Left colon (tissue), 2 donors: Measurements from ENCODE around the gene CNOT10. TPM values are rescaled to one million over a fixed set of nuclear protein-coding genes. Genes with fewer than 3 reads are reported as not detected.
A peak's percentile ranks its signal among the peaks of the same experiment; 100 is the strongest.
"Not testable (repeated sequence)": the region's sequence is repeated elsewhere in the genome, so short reads cannot be mapped to it uniquely, and the experiment has no call there.

Experiments
- ATAC-seq: fragments of 200-7000 bp; cut with Tn5 transposase; one replicate; pipeline ENCODE4 v1.9.1; 2020; ENCODE audit warnings: mild to moderate bottlenecking, moderate library complexity
- DNase-seq, 2 donors: peaks; one replicate each; pipeline ENCODE4 v3.0.0-alpha.2; 2020
- intact Hi-C, 2 donors: fragments of 100-400 bp; cut with DNase I in 1 of 2; cut with micrococcal nuclease in 1 of 2; formaldehyde crosslinking; loops; one replicate each; pipeline versions ENCODE4 v1.11.2 to v1.14.0; 2022; cut with DNase I, micrococcal nuclease
- total RNA-seq, 2 donors: library from RNA; stranded (reverse); fragmentation: NEBNext Ultra II Directional; extraction: Animal tissue kit (Norgen Biotek cat#: 25700); gene quantifications; one replicate each; pipeline ENCODE4 v1.2.1, GENCODE V29; 2021
- donor health status: DM: no; HTN: no; CAD: no.
- donor health status: DM: yes; HTN: yes; CAD: no.

The CNOT10 gene
- total RNA-seq, 2 donors from 2014 or later: 28.0 to 33.4 TPM

DNA sequence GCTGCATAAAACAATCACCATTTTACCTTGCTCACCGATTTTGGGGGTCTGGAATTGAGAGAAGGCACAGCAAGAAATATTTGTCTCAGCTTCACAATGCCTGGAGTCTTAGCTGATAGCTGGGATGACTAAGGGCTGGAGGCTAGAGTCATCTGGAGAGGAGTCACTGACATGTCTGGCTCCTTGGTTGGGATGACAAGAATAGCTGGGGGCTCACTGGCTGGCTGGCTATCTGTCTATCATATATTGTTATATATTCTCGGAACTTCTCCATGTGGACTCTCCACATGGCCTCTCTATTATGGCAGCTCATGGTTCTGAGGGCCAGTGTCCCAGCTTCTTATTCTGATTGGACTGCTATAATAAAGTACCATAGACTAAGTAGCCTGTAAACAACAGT is 112.8 kb downstream of the CNOT10 start:
- DNase-seq: no peak
- ATAC-seq: no peak
- intact Hi-C loops: no loop called here

DNA sequence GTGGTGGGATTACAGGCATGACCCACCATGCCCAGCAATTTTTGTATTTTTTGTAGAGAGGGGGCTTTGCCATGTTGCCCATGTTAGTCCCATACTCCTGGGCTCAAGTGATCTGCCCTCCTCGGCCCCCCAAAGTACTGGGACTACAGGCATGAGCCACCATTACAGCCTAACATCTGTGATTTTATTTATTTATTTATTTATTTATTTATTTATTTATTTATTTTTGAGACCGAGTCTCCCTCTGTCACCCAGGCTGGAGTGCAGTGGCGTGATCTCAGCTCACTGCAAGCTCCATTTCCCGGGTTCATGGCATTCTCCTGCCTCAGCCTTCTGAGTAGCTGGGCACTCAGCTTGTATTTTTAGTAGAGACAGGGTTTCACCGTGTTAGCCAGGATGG is 116.5 kb downstream of the CNOT10 start:
- ATAC-seq, intact Hi-C loops, DNase-seq: not testable (repeated sequence)

DNA sequence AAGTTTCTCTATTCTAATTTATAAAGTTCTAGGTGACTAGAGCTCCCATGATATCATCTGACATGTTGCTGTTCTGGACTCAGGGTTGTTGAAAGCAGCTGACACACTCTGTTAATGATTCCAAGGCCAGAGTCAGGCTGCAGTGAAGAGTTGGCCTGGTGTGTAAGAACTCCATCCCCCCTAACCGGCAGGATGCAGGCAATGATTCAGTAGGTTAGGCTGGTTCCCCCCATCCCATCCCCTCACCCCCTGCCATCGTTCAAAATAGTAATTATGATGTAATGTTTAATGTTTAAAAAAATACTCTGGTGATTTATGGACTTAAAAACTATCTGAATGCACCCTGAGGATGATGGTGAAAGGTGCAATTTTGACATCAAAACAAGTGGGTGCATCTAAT is 128.2 kb downstream of the CNOT10 start:
- DNase-seq: no peak
- intact Hi-C loops: no loop called here
- no peak for ATAC-seq

DNA sequence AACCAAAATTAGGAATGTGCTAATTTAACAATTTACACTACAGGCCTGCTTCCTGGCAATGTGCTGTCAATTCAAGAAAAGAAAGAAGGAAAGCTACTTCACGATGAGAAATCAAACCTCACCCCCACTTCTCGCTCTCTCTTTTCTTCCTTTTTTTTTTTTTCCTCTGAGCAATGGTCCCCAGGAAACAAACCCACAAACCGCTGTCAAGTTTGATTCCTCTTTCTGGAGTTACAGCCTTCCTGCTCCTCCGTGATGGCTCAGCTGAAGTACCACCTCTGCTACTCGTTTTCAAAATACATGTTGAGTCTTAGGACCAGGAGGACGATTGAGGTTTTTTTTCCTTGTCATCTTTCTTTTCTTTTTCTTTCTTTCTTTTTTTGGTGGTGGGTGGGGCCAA is 129.4 kb downstream of the CNOT10 start:
- ATAC-seq (no peak), DNase-seq (no peak)
- intact Hi-C loops: no loop called here

DNA sequence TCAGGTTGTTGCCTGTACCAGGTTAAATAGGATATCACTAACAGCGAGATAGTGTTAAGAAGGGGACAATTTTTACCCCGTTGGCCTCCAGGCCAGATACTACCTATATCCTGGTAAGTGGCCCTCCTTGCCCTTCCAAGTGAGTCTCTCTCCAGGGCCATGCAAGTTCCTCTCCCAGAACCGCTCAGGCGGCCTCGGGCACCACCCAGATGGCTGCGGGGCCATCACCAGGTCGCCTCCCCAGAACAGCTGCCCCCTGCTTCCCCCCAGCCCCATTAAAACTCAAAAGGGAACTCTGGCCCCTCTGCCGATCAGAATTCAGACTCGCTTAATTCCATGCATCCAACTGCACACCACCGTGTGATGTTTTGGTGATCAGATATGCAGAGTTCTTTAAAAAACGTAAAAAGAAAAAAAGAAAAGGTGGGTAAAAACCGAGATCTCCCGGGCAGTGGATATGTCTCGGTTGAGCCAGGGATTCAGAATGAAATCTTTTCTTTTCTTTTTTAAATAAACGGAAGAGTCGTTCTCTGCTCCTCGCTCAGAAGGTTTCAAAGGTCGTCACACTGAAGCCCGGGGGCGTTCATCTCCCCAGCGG is 131.0 kb downstream of the CNOT10 start:
- ATAC-seq: no peak
- intact Hi-C loops: no loop called here

DNA sequence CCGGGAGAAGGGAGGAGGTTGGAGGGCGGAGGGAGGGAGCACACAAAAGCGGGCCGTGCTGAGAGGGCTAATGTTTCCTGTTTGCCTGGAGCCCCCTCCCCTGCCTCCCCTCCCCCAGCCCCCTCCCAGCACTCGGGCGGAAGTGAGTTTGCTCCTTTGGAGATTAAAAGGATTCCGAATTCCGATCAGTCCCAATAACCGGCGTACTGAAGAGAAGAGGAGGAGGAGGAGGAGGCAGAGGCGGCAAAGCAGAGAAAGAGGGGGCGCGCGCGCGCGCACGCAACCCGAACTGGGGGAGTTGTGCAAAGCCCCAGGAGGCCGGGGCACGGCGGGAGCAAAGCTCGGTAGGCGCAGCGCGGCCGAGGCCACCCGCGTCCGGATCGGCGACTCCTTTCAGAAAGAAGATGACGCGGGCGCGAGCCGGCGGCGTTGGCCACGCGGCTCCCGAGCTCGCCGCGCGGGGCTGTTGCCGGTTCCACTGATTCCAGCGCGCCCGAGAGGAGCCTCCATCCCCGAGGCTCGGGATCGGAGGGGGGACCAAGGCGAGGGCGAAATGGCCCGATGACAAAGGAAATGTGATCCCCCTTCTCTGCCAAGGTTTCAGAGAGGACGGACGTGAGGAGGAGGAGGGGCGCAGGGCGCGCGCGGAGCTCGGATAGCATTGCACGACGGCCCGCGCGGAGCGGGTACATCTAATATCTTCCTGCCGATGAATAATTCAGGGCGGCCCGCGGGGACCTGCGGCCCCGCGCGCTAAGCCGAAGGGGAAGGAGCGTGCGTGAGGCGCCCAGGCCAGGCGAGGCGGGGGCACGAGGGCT is 131.7 kb downstream of the CNOT10 start:
- DNase-seq (peak in 1 of 2 donors; percentile 17), ATAC-seq (no peak)
- intact Hi-C loops: no loop called here

More for the DNA sequence above, 131.0 kb downstream of the CNOT10 start:
- DNase-seq: no peak

DNA sequence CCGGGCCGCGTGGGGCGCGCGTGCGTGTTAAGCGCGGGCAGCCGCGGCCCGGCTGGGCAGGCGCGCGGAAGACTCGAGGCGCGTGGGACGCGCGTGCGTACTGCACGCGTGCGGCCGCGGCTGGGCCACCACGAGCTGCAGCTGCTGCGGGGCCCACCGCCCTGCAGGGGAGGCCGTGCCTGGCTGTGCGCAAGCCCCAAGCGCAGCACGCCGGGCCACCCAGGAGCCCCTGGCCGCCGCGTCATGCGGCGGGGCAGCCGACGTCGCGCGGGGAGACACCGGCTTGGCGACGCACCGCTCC is 132.2 kb downstream of the CNOT10 start:
- intact Hi-C loops: no loop called here
- no peak for ATAC-seq
- no peak for DNase-seq

DNA sequence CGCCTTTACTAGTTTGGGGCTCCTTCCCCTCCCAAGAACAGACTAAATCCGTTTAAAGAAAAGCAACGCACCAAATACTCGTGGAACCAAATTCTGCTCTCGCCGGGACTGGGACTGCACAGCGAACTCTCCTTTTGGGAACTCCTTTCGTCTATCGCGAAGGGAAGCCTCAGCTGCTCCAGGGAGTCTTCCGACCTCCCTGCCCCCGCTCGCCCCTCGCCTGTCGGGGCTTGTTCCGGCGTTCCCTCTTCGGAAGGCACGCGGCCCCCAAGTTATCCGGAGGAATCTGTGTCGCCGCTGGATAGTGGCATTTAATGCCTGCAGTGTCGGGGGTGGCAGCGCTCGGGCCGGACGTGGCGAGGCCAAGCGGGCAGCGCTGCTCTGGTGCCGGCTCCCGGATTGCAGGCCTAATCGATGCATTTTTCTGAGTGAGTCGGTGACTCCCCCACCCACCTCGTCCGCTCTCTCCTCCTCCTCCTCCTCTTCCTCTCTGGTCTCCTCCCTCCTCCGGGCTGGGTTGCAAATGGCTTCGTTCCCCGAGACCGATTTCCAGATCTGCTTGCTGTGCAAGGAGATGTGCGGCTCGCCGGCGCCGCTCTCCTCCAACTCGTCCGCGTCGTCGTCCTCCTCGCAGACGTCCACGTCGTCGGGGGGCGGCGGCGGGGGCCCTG is 132.7 kb downstream of the CNOT10 start, which contains the start of gene TRIM71:
Gene TRIM71, plus strand, starts transcription at position 440 of the 671 bp plus-strand sequence. Its CDS starts 84 bp downstream, at position 524.
- ATAC-seq (no peak), DNase-seq (no peak)
- intact Hi-C loops: no loop called here

DNA sequence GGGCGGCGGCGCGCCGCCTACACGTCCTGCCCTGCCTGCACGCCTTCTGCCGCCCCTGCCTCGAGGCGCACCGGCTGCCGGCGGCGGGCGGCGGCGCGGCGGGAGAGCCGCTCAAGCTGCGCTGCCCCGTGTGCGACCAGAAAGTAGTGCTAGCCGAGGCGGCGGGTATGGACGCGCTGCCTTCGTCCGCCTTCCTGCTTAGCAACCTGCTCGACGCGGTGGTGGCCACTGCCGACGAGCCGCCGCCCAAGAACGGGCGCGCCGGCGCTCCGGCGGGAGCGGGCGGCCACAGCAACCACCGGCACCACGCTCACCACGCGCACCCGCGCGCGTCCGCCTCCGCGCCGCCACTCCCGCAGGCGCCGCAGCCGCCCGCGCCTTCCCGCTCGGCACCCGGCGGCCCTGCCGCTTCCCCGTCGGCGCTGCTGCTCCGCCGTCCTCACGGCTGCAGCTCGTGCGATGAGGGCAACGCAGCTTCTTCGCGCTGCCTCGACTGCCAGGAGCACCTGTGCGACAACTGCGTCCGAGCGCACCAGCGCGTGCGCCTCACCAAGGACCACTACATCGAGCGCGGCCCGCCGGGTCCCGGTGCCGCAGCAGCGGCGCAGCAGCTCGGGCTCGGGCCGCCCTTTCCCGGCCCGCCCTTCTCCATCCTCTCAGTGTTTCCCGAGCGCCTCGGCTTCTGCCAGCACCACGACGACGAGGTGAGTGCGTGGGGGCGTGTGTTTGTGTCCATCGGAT is 133.4 kb downstream of the CNOT10 start:
- ATAC-seq (peak; percentile 19), DNase-seq (no peak)
- intact Hi-C loops: no loop called here

DNA sequence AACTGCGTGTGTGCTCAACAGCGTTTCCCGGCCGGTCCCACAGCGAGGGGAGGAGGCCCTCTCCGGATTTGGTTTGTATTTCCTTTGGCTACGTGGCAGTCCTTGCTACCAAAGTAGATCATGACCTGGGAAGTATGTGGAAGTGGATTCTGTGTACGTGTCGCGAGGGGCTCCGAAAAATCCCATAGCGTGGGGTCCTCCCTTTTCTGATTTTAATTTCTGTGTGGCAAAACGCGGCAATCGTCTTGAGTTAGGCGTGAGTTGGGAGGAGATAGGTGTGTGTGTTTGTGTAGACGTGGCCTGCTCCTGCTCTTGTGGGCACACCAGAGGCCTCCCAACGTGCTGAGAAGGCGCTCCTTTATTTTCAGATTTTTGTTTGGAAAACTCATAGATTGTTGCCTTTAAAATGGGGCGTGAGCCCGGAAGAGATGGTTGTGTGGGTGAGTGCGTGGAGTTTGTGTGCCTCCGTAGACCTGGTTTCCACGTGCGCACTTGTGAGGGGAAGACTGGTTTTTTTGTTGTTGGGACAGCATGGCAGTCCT is 134.1 kb downstream of the CNOT10 start:
- DNase-seq: no peak
- intact Hi-C loops: no loop called here
- no peak for ATAC-seq

DNA sequence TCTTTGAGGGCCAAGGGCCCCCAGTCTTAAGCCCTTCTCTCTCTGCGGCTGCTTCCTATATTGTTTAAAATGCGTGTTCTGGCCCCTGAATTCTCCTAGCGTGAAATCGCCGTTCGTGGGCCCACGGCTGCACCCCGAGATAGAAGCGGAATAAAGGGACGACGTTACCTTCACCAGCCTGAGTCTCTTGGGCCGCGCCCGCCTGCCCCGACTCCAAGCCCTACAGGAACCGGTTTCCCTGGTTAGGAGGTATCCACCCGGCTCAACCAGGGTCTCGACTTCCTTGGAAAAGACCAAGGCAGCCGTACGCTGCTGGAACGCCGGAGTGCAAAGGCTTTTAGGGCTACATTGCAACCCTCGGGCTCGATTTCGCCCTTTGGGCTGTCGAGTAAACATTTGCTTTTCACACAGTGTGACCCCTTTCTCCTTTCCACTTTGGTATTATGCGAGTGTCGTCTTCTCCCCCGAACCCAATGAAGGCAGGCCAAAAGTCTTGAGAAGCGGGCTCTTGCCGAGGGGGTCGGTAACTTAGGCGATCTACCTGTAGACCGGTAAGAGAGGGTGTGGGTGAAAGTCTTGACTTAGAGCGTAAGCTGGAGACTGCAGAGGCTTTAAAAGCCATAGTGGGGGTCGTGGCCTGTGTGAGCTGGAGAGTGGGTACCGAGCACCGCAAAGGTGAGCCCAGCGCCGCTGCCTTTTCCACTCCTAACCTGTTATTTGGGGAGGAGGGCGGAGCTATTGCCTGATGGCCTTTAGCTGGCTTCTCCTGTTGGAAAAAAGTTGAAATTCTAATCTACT is 134.8 kb downstream of the CNOT10 start:
- intact Hi-C loops: no loop called here
- no peak for ATAC-seq
- no peak for DNase-seq

DNA sequence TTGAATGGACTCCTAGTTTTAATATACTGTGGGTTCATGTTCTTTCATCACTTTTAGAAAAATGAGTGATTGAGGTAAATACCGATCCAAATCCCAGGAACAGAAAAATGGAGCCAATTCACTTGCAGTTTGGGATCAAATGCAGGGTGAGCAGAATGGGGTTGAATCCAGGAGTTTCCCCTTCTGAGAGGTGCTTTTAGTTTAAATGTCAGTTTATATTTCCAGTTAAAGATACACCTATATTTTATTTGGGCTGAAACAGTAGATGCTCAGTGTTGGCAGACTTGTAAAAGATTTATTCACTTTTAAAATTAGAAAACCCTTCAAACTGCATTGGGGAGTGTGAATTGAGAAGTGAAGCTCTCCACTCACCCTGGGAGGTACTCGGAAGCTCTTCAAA is 135.4 kb downstream of the CNOT10 start:
- ATAC-seq (no peak), DNase-seq (no peak)
- intact Hi-C loops: no loop called here

DNA sequence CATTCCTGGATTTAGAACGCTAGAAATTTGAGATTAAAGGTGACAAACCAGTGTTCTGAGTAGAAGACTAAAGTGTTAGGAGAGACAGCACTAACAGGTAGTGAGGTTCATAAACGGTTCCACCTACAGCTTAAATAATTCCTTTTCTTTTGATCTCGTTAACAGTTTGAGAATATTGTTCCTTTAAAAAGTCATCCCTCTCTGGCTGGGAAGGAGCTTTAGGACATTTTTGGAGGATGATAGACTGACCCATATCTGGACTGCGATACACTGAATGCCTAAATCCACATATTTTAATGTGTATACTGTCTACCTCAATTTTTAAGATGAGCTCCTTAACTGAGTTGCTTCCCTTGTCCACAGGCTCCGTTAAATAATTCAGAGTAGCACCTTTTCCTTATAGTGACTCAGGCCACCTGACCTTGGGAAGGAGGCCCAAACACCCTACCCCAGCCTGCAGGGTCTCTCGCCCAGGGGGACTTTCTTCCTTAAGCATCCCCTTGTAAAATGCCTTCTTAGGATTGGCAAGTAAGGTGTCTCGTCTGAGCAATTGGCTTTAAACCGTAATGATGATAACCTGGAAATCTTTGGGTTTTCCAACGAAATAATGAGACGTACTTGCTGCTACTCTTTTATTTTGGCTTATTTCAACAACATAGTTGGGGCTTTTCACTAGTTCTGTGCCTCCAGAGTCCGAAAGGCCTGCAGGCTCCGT is 136.1 kb downstream of the CNOT10 start:
- ATAC-seq: no peak
- intact Hi-C loops: no loop called here
- DNase-seq: no peak

DNA sequence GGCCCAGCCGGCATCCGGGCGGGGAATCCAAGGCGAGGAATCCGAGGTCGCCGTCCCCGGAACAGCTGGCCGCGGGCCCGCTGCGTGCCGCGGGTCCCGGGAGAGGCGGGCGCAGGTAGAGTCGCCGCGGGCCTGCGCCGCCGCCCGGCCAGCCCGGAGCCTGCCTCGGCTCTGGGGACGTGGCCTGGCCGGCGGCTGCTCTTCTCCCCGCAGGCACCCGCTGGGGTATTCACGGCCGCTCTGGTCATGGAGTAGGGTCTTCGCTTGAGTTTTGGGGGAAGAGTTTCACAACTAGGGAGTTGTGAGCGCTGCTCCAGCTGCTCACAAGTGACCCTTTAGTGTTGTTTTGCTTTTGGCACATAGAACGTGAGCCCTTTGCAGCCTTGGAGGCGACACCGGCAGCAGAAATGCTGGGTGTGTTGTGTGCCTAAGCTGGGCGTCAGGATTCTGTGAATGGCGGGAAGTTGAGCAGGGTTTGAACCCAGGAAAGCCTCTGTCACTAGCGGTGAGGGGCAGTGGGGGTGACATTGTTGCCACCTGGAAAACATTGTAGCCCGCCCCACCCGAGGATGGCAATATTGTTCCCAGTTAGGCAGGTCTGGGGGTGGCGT is 136.8 kb downstream of the CNOT10 start:
- DNase-seq (no peak), ATAC-seq (peak; percentile 60)
- intact Hi-C loops: no loop called here

DNA sequence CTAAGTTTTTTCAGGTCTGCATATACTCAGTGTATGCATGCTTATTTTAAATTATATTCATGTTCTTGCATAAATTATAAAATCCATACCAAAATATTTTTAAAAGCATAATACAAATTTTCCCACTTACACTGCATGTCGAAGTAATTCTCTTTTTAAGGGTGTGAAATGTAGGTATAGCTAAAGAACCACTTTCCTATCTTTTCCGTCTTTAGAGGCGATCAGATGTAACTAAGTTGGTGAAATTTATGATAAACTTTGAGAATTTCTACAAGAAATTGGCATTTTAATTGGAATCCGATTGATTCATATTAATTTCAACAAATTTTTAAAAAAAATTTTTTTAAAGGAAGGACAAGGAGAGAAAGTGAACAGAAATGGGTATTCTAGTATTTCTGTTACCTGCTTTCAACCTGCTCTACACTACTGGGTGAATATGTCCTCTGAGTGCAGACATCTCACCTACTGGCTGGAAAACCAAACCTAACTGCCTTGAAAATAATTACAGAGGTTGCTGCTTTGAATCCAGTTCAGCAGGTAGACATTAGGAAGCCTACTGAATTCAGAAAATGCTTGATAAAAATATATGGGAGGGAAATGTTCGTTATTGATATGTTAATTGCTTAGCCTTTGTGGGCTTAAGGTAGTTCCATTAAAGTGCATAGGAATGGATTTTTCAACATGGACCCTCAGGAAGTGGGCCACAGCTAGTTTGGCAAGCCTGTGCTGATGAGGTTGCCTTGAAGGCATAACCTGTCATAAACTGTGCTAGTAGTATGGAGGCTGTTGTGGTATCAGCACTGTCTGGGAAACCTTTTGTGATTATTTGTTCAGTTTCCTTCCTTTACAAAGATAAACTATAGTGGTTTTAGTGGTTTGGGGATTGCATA is 137.9 kb downstream of the CNOT10 start:
- no peak for DNase-seq
- intact Hi-C loops: no loop called here
- no peak for ATAC-seq
